Activated CD4-positive, alpha-beta T cell treated with anti-CD3 and anti-CD28 coated beads, Interleukin-2, amount 50 U/mL, for 4 hours (primary cell): Measurements from ENCODE around the gene THBS3.
"Not testable (repeated sequence)": the region's sequence is repeated elsewhere in the genome, so short reads cannot be mapped to it uniquely, and the experiment has no call there.

Experiments
- DNase-seq, 2 experiments: peaks; one replicate each; pipeline ENCODE4 v3.0.0-alpha.2; 2020

THBS3 gene

DNA sequence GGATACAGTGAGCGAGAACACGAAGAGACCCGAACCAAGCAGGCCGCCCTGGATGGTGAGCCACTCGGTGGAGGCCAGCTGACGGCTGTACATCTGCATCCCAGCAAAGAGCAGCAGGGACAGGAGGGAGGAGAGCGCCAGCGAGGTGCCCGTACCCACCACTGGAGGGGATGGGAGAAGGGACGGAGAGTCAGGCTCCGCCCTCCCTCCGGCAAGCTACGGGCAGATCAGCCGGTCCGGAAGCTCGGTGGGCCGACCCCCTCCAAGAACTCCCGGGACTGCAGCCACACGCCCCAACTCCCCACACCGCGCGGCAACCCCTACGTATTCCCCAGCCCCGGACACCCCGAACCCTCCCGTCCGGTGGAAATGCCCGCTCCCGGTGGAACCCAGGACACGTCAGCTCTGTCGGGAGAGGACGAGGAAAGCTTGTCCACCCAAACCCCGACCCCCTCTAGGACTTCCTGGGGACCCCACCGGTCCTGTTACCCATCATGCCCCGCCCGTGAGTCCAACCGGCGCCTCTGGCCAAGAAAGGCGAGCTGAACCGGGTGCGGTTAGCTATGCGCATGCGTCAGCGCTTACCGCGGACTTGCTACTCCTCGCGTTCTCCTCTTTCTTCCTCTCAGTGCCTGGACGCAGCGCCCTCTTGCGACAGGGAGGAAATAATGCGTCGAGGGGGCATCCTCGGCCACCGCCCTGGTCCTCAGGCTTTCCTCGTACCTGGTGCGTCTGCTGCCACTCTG, 34.8 kb downstream of the THBS3 start, which contains the start of gene KRTCAP2:
TSS of gene KRTCAP2 (minus strand) at position 573 of the 746 bp plus-strand sequence. CDS start at position 493, 80 bp downstream.
- DNase-seq = peak; percentile 91 to 92

DNA sequence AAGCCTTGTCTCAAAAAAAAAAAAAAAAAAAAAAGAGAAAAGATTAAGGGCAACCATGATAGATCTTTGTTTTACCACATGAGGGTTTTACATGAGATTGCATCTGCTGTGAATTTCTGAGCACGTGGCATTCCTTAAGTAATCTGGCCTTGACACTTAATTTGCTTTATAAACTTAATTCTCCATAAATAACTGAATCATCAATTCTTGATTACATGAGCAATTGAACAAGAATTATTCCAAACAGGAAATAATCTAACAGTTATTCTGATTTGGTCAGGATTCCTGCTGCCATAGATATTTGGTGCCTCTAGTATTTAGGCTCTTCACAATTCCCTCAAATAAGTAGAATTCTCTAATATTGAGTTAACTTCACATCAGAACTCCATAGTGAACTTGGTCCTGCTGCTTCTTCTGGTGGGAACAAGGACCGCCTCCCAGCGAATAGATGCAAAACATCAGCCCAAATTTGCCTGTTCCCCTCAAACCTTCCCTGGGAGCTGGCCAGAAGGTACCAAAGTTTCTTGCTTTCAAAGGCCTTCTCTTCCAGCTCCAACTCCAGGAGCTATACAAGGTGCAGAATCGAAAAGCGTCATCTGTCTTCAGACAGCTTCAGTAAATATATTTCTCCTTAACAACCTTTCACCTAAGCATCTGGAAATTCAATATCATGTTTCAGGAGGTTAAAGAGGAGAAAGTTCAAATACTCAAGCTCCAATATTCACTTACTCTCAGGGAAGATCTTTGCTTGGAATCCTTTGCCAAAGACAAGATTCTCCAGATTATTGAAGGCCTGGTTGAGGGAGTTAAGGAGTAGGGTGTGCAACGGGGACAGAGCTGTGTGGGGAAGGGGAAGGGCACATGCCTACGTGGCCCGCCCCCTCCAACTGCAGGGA, 35.6 kb downstream of the THBS3 start:
- DNase-seq = peak; percentile 39 to 44

DNA sequence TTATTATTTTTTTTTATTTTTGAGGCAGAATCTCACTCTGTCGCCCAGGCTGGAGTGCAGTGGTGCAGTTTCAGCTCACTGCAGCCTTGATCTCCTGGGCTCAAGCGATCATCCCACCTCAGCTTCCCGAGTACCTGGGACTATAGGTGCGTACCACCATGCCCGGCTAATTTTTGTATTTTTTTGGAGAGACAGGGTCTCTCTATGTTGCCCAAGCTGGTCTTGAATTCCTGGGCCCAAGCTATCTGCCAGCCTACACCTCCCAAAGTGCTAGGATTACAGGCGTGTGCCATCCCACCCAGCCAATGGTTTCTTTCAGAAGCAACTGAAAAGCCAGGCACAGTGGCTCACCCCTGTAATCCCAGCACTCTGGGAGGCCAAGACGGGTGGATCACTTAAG, 36.9 kb downstream of the THBS3 start:
- no peak for DNase-seq

DNA sequence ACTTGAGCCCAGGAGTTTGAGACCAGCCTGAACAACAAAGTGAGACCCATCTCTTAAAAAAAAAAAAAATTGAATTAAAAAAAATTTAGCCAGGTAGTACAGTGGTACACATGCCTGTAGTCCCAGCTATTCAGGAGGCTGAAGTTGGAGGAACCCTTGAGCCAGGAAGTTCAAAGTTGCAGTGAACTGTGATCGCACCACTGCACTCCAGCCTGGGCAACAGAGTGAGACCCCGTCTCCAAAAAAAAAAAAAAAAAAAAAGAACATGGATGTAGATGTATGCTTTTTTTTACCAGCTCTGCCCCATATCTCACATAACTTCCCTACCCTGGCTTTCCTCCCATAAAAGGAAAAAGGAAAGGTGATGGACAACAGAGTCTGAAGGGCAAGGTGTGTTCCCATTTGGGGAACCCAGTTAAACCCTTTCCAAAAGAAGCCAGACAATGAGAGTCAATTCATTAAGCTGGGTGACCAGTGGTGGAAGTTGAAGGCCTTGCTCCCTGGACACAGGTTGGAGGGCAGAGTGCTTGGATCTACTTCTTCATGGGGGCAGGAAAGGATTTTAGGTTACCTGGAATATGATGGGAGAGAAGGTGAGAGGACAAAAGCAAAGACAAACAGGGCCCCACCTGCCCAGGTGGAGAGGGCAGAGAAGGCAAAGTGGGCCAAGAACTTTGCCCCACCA, 37.5 kb downstream of the THBS3 start:
- no peak for DNase-seq

DNA sequence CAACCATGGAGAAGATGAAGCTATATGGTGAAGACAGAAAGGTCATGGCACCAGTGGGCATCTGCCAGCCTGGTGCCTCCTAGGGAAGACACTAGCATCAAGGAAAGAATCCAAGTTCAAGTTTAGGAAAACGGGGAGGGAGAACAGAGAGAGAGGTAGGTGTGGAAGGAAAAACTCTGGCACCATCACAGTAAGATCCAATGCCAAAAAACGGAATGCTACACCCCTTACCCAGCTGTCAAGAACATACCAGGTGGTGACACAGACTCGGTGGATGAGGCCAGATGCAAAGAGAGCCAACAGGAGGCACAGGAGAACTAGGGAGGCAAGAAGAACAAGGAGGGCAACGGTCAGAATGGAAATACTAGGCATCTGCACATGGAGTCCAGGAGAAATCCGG, 38.2 kb downstream of the THBS3 start:
- DNase-seq = no peak

DNA sequence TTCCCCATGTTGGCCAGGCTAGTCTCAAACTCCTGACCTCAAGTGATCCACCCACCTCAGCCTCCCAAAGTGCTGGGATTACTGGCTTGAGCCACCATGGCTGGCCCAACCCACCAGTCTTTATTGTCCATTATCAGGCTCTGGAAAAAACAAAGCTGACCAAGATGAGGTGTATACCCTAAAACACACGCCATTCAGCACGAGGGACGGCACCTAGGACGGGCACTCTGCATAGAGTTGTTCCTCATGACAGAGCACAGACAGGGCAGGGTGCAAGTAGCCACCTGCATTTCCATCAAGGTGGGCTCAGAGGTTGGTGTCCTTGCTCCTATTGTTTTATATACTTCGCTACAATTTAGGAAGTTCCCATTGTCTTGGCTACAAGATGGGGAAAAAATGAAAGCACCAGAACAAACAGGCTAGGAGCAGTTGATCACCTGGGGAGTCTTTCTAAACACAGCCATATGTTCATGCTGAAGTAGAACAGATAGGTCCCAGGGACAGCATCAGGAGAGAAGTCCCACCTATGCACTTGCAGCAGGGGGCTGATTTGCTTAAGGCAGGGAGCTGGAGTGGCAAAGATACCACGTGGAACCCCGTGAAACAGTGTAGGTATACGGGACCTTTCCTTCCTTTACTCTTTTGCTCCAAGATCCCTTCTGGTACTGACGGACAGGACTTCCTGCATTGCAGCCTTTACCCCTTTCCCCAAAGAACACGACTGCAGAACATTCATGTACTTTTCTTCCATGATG, 39.1 kb downstream of the THBS3 start:
- DNase-seq = no peak

DNA sequence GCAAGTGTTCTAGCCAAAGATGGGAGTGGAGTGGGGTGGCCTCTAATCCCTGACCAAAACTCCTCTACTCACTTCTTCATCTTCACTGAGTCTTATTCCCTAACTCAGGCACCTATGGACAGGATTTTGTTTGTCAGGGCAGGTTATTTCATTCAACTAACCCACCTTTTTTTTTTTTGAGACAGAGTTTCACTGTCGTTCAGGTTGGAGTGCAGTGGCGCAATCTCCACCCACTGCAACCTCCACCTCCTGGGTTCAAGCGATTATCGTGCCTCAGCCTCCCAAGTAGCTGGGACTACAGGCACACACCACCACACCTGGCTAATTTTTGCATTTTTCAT, 39.6 kb downstream of the THBS3 start:
- not testable (repeated sequence) for DNase-seq

DNA sequence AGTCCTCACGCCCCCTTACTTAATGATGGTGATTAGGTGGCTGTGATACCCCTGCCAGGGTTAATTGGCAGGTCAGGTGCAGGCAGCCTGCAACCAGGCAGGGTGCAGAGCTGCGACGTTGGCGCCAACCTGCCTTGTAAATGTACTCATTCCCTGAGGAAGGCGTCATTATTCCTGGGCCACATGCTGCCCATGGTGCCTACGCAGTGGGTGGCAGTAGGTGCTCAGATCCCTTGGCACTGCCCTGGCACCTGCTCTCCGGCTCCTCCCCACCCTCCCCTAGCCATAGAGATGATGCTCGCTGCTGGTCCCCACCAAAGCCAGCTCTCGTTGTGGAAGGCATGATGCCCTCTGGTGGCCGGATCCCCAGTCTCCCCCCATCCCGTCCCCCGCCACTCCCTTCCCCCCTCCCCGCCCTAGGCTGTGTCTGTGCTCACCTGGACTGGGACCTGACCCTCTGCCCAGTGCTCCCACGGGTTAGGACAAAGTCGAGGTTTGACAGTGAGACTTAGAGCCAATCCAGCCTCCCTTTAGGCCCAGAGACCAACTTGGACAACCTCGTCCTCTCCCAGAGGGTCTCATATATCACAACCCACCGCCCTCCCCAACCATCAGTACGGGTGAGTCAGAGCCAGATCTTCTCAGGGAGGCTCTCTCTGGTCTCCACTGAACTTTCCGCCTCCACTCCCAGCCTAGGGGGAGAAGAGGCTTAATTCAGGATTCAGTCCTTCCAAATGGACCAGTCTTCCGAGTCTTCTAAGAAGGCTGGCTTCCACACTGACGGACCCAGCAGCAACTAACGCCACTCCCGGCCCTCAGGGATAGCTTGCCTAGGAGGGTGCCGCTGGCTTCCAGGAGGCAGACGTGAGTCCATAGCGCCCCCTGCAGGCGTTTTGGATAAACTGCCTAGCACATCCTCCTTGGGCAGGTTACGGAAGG, 40.3 kb downstream of the THBS3 start:
- DNase-seq = peak; percentile 82

DNA sequence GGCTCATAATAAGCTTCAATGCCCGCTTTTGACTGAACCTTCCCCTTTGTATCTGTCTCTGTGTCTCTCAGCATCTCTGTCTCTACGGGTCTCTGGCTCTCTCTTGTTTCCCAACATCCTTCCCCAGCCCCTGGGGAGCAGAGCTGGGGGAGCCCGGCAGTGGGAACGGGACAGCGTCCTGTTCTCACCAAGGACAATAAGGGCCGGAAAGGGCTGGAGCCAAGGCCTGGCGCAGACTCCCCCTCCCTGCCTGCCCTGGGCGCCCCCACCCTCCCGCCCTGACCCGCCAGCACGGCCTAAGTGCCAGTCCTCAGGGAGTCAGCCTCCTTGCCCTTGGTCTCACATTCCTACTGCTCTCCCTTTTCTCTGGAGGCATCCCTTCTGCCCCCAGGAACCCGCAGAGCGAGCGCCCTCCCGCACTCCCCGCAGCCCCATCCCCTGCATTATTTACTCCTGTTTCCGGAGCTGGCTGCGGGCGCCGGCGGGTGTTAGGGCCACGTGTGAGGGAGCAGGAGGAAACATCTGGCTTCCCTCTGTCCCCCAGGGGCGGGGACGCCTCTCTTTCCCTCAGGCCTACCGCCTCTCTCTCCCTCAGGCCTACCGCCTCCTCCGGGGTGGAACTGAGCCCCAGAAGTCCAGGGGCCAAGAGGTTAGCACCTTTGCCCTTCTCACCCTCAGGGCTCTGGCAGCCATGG, 41.1 kb downstream of the THBS3 start:
- DNase-seq = no peak

DNA sequence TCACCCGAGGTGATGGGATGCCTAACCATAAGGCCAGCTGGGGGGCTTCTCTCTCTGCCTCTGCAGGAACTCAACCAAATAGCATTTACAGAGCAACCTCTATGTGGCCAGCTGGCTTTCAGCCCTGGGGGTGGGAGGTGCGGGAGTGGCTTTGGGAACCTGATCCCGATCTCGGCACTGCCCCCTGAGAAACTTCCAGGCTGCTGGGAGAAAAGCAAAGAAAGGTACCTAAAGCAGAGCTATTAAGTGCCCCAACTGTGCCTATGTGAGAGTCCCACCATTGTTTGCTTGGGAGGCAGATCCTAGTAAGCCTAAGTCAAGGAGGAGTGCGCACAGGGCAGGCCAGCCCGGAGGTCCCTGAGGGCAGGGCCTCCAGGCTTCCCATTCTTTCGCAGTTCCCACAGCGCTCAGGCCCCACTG, 41.6 kb downstream of the THBS3 start:
- no peak for DNase-seq

DNA sequence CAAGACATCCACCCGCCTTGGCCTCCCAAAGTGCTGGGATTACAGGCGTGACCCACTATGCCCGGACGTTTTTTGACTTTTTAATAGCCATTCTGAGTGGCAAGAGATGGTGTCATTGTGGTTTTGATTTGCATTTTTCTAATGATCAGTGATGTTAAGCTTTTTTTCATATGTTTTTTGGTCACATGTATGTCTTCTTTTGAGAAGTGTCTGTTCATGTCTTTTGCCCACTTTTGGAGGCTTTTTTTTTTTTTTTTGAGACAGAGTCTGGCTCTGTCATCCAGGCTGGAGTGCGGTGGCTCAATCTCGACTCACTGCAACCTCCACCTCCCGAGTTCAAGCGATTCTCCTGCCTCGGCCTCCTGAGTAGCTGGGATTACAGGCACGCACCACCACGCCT, 43.1 kb downstream of the THBS3 start:
- DNase-seq = not testable (repeated sequence)

DNA sequence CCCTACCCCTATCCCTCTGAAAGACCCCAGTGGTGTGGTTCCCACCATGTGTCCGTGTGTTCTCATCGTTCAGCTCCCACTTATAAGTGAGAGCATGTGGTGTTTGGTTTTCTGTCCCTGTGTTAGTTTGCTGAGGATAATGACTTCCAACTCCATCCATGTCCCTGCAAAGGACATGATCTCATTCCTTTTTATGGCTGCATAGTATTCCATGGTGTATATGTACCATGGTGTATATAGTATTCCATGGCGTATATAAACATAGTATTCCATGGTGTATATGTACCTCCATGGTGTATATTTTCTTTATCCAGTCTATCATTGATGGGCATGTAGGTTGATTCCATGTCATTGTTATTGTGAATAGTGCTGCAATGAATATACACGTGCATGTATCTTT, 43.9 kb downstream of the THBS3 start:
- not testable (repeated sequence) for DNase-seq

DNA sequence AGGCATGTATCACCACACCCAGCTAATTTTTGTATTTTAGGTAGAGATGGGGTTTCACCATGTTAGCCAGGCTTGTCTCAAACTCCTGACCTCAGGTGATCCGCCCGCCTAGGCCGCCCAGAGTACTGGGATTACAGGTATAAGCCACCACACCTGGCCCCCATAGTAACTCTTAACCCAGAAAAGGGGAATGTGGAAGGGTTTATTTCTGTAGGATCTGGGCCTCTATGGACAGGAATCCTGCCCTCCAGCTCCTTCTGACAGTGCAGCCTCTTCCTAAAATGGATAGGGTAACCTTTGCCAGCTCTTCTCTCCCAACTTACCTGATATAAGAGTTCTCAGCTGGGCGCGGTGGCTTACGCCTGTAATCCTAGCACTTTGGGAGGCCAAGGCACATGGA, 45.1 kb downstream of the THBS3 start:
- DNase-seq = not testable (repeated sequence)

DNA sequence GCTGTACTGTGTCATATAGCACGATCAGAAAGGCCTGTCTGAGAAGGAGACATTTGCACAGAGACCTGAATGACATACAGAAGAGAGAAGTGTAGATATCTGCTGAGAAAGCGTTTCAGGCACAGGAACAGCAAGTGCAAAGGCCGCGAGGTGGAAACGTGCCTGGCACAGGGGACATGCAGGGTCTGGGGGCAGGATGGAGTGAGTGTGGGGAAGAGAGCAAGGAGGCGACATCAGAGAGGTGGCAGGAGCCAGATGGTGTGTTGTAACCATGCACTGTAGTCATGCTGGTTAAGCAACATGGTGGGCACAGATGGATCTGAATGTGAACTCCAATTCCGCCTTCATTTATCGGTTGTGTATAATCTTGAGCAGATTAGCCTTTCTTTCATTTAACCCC, 47.6 kb downstream of the THBS3 start:
- DNase-seq = no peak

DNA sequence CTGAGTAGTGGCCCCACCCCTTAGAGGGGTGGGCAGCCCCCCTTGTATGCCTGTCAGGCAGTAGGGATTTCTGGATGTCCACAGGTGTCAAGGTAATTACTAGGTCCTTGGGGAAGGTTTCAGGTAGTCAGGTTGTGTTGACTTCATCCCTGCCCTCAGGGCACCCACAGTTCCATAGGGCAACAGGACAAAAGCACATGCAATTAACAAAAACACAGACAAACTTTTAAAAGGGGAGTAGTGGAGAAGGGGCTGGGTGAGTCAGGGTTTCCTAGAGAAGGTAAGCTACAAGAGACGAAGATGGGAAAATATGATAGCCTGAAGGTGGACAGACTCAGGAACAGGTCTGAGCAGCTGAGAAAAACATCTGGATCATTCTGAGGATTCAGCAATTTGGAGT, 48.7 kb downstream of the THBS3 start:
- DNase-seq = no peak

DNA sequence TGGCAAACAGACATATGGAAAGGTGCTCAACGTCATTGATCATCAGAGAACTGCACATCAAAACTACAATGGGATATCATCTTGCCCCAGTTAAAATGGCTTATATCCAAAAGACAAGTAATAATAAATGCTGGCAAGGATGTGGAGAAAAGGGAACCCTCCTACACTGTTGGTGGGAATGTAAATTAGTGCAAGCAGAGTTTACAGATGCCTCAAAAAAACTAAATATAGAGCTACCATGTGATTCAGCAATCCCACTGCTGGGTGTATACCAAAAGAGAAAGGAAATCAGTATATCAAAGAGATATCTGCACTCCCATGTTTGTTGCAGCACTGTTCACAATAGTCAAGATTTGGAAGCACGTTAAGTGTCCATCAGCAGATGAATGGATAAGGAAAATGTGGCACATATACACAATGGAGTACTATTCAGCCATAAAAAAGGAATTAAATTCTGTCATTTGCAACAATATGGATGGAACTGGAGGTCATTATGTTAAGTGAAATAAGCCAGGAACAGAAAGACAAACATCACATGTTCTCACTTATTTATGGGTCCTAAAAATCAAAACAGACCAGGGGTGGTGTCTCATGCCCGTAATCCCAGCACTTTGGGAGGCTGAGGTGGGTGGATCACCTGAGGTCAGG, 51.6 kb downstream of the THBS3 start:
- DNase-seq = not testable (repeated sequence)
